Choroid plexus epithelial cell (primary cell): ENCODE measurements around the gene NUDT6.
A peak's percentile ranks its signal among the peaks of the same experiment; 100 is the strongest.

Experiments
- DNase-seq: peaks from one replicate; pipeline ENCODE4 v3.0.0-alpha.2; 2010; ENCODE audit warnings: low read depth
- H3K4me3 ChIP-seq: 2 replicates; pipeline ENCODE4 v1.5.1; 2011; ENCODE audit warnings: low read depth, mild to moderate bottlenecking, control low read depth, low read length, moderate library complexity
- CTCF ChIP-seq: conservative IDR thresholded peaks from 2 replicates; pipeline ENCODE4 v1.5.1; 2011; ENCODE audit warnings: low read depth, mild to moderate bottlenecking, control low read depth, inconsistent platforms, low read length, moderate library complexity

NUDT6 gene

GRCh38 chr4:122914938-122915337 lies 7.5 kb downstream of the NUDT6 start:
- H3K4me3 ChIP-seq: no peak overlapping the region
- DNase-seq: peak; percentile 79
- TF ChIP-seq CTCF: no peak

GRCh38 chr4:122914292-122914904 lies 8.0 kb downstream of the NUDT6 start:
- TF ChIP-seq CTCF: peak; percentile 56
- DNase-seq: peak; percentile 68

GRCh38 chr4:122912810-122913575 lies 9.4 kb downstream of the NUDT6 start:
- no peak for DNase-seq
- no peak overlapping the region for H3K4me3 ChIP-seq
- TF ChIP-seq CTCF: no peak

More at GRCh38 chr4:122914292-122914904, 8.0 kb downstream of the NUDT6 start:
- no peak overlapping the region for H3K4me3 ChIP-seq

- DNase-seq: peak; percentile 40
- no peak overlapping the region for H3K4me3 ChIP-seq
- TF ChIP-seq CTCF: no peak
These were observed 10.8 kb downstream of the NUDT6 start for GRCh38 chr4:122911588-122911987.

GRCh38 chr4:122909683-122910082 lies 12.7 kb downstream of the NUDT6 start:
- H3K4me3 ChIP-seq: no peak overlapping the region
- no peak for TF ChIP-seq CTCF
- DNase-seq: no peak

GRCh38 chr4:122908223-122908622 lies 14.2 kb downstream of the NUDT6 start:
- DNase-seq: no peak
- TF ChIP-seq CTCF: no peak
- no peak overlapping the region for H3K4me3 ChIP-seq
